Stimulated activated naive CD4-positive, alpha-beta T cell treated with Interleukin-2 at 50 U/mL for 16 hours (primary cell): Measurements from ENCODE around the gene TTC7B.

Source experiments
- DNase-seq: peaks from one replicate; lab custom pipeline; 2025; lab: John Stamatoyannopoulos, UW

TTC7B gene

GRCh38 chr14:90575781-90576180, 240.4 kb downstream of the TTC7B start:
- no peak for DNase-seq

GRCh38 chr14:90575336-90575735, 240.9 kb downstream of the TTC7B start:
- no peak for DNase-seq

- no peak for DNase-seq
These were observed 241.8 kb downstream of the TTC7B start for GRCh38 chr14:90574188-90575131.

- no peak for DNase-seq
These were observed 242.7 kb downstream of the TTC7B start for GRCh38 chr14:90573385-90574105.

GRCh38 chr14:90572441-90573150, 243.6 kb downstream of the TTC7B start:
- no peak for DNase-seq

GRCh38 chr14:90571149-90571947, 244.9 kb downstream of the TTC7B start:
- no peak for DNase-seq

- DNase-seq, result no peak
These were observed 245.8 kb downstream of the TTC7B start for GRCh38 chr14:90570461-90570860.

GRCh38 chr14:90569606-90570387, 246.4 kb downstream of the TTC7B start:
- DNase-seq, result no peak

- no peak for DNase-seq
These were observed 247.0 kb downstream of the TTC7B start for GRCh38 chr14:90569201-90569600.

GRCh38 chr14:90568405-90568804, 247.8 kb downstream of the TTC7B start:
- DNase-seq, result no peak

GRCh38 chr14:90567991-90568390, 248.2 kb downstream of the TTC7B start:
- DNase-seq, result no peak

GRCh38 chr14:90567191-90567590, 249.0 kb downstream of the TTC7B start:
- DNase-seq, result no peak

- no peak for DNase-seq
These were observed 249.7 kb downstream of the TTC7B start for GRCh38 chr14:90566481-90566880.

GRCh38 chr14:90564496-90564895, 251.7 kb downstream of the TTC7B start:
- DNase-seq, result no peak

GRCh38 chr14:90562652-90563051, 253.6 kb downstream of the TTC7B start:
- no peak for DNase-seq

GRCh38 chr14:90561920-90562319, 254.3 kb downstream of the TTC7B start:
- DNase-seq, result no peak

- no peak for DNase-seq
These were observed 255.2 kb downstream of the TTC7B start for GRCh38 chr14:90560991-90561390.

- DNase-seq, result no peak
These were observed 255.7 kb downstream of the TTC7B start for GRCh38 chr14:90560558-90560957.

- DNase-seq, result no peak
These were observed 256.3 kb downstream of the TTC7B start for GRCh38 chr14:90559811-90560492.

- no peak for DNase-seq
These were observed 257.1 kb downstream of the TTC7B start for GRCh38 chr14:90558983-90559590.
